ENCODE measurements around the gene SLC38A8. TPM values are rescaled to one million over a fixed set of nuclear protein-coding genes. Genes with fewer than 3 reads are reported as not detected.

Gene SLC38A8
- total RNA-seq, 4 donors from 2014 or later, result not detected

- TF ChIP-seq CTCF (IDR thresholded peaks at IDR 0.05) (no peak), POLR2A (IDR thresholded peaks at IDR 0.05) (no peak)
- DNase-seq (ENCODE audit: low spot score in 2 of 2), result no peak
- intact Hi-C loops (cut with DNase I; ENCODE audit: low total_unique reads), result no loop called here
- no peak overlapping the region for H3K4me3 ChIP-seq (ENCODE audit: low read depth, poor library complexity, severe bottlenecking)
- WGBS, 2 donors, result 81 to 82% methylated on average over 25 of the region's 25 CpGs
These were observed 9.1 kb downstream of the SLC38A8 start for GRCh38 chr16:84033251-84034195.

GRCh38 chr16:84032458-84033178 is 10.0 kb downstream of the SLC38A8 start:
- WGBS, 2 donors, result 66 to 71% methylated on average over 15 of the region's 15 CpGs
- TF ChIP-seq CTCF (IDR thresholded peaks at IDR 0.05) (no peak), POLR2A (IDR thresholded peaks at IDR 0.05) (no peak)
- intact Hi-C loops (cut with DNase I; ENCODE audit: low total_unique reads), result no loop called here

GRCh38 chr16:84031556-84031955 is 11.0 kb downstream of the SLC38A8 start:
- TF ChIP-seq CTCF (IDR thresholded peaks at IDR 0.05), result no peak
- TF ChIP-seq POLR2A (IDR thresholded peaks at IDR 0.05), result no peak
- 82 to 84% methylated on average over 17 of the region's 17 CpGs for WGBS, 2 donors
- intact Hi-C loops (cut with DNase I; ENCODE audit: low total_unique reads), result no loop called here

More at GRCh38 chr16:84032458-84033178, 10.0 kb downstream of the SLC38A8 start:
- DNase-seq (ENCODE audit: low spot score in 2 of 2), result no peak
- no peak overlapping the region for H3K4me3 ChIP-seq (ENCODE audit: low read depth, poor library complexity, severe bottlenecking)

GRCh38 chr16:84029297-84030047 is 13.1 kb downstream of the SLC38A8 start:
- no peak for TF ChIP-seq CTCF (IDR thresholded peaks at IDR 0.05)
- TF ChIP-seq POLR2A (IDR thresholded peaks at IDR 0.05), result no peak
- H3K4me3 ChIP-seq (ENCODE audit: low read depth, poor library complexity, severe bottlenecking), result no peak overlapping the region
- intact Hi-C loops (cut with DNase I; ENCODE audit: low total_unique reads), result no loop called here
- 56 to 67% methylated on average over 14 of the region's 14 CpGs for WGBS, 2 donors
- DNase-seq (ENCODE audit: low spot score in 2 of 2), result no peak

More at GRCh38 chr16:84031556-84031955, 11.0 kb downstream of the SLC38A8 start:
- no peak for DNase-seq (ENCODE audit: low spot score in 2 of 2)
- H3K4me3 ChIP-seq (ENCODE audit: low read depth, poor library complexity, severe bottlenecking), result no peak overlapping the region

- DNase-seq (ENCODE audit: low spot score in 2 of 2), result no peak
- intact Hi-C loops (cut with DNase I; ENCODE audit: low total_unique reads), result no loop called here
- WGBS, 2 donors, result 74 to 84% methylated on average over 15 of the region's 15 CpGs
These were observed 15.0 kb downstream of the SLC38A8 start for GRCh38 chr16:84027625-84028024.

More at GRCh38 chr16:84027625-84028024, 15.0 kb downstream of the SLC38A8 start:
- TF ChIP-seq POLR2A (IDR thresholded peaks at IDR 0.05) (no peak), CTCF (IDR thresholded peaks at IDR 0.05) (no peak)
- no peak overlapping the region for H3K4me3 ChIP-seq (ENCODE audit: low read depth, poor library complexity, severe bottlenecking)

Data from lower leg skin (tissue), 4 donors.